B cell (primary cell): ENCODE measurements around the gene EIPR1. TPM values are rescaled to one million over a fixed set of nuclear protein-coding genes. Genes with fewer than 3 reads are reported as not detected.

Experiments used
- ATAC-seq: fragments of 200-7000 bp; cut with Tn5 transposase; one replicate; pipeline ENCODE4 v1.10.0; 2021; ENCODE audit warnings: low read depth, mild to moderate bottlenecking, moderate number of reproducible peaks, moderate library complexity
- CTCF ChIA-PET: fragments of 350-600 bp; sonication (Branson Sonifier 250); formaldehyde crosslinking; loops from one replicate; lab custom pipeline; 2021; ENCODE audit warnings: antibody characterized with exemption, inconsistent platforms; lab: Charles Lee
- POLR2A ChIA-PET: fragments of 350-600 bp; sonication (Branson Sonifier 250); formaldehyde crosslinking; loops from one replicate; lab custom pipeline; 2021; ENCODE audit warnings: antibody characterized with exemption; lab: Charles Lee
- DNase-seq: peaks from one replicate; pipeline ENCODE4 v3.0.0; 2013
- H2AFZ ChIP-seq: 2 replicates; pipeline ENCODE4 v1.6.1; 2012; ENCODE audit warnings: mild to moderate bottlenecking, low read depth, low read length; ENCODE audit not compliant: insufficient read depth, poor library complexity, severe bottlenecking
- H3K27ac ChIP-seq, 2 donors: 1 replicate in 1 of 2; 2 replicates in 1 of 2; pipeline ENCODE4 v1.5.1; 2012 to 2013; ENCODE audit warnings: low read length in 2 of 2, mild to moderate bottlenecking in 2 of 2, moderate library complexity in 1 of 2
- H3K27me3 ChIP-seq, 4 experiments: fragments of 200-600 bp in 1 of 4; sonication (generic) in 1 of 4; replicated peaks in 1 of 4; 1 replicate in 2 of 4; 2 replicates in 2 of 4; pipeline versions ENCODE4 v1.6.1 to v1.7.0; 2013 to 2016; ENCODE audit warnings: low read length in 3 of 4, mild to moderate bottlenecking in 2 of 4, mixed read lengths in 1 of 4, moderate library complexity in 1 of 4; ENCODE audit not compliant: insufficient read depth in 4 of 4, control insufficient read depth in 3 of 4; ENCODE audit errors: control extremely low read depth in 1 of 4
- H3K36me3 ChIP-seq, 2 experiments: replicated peaks in 1 of 2; 1 replicate in 1 of 2; 2 replicates in 1 of 2; pipeline versions ENCODE4 v1.6.1 to v1.7.1; 2013; ENCODE audit warnings: low read length in 1 of 2; ENCODE audit not compliant: insufficient read depth in 2 of 2, control insufficient read depth in 1 of 2; ENCODE audit errors: control extremely low read depth in 1 of 2, extremely low read depth in 1 of 2
- H3K4me1 ChIP-seq, 2 donors: fragments of 200-600 bp in 1 of 2; sonication (generic) in 1 of 2; 1 replicate in 1 of 2; 2 replicates in 1 of 2; pipeline versions ENCODE4 v1.5.1 to v1.6.1; 2013 to 2017; ENCODE audit warnings: low read length in 2 of 2; ENCODE audit not compliant: control insufficient read depth in 2 of 2, insufficient read depth in 2 of 2
- H3K4me2 ChIP-seq: replicated peaks from 2 replicates; pipeline ENCODE3; 2012; ENCODE audit warnings: mild to moderate bottlenecking, low read depth, low read length; ENCODE audit not compliant: poor library complexity, severe bottlenecking
- H3K4me3 ChIP-seq, 5 experiments: fragments of 200-600 bp in 1 of 5; sonication (generic) in 1 of 5; 1 replicate in 3 of 5; 2 replicates in 2 of 5; pipeline versions ENCODE4 v1.5.1 to v1.7.0; 2011 to 2016; ENCODE audit warnings: low read length in 4 of 5, mild to moderate bottlenecking in 4 of 5, low read depth in 2 of 5, control low read depth in 1 of 5, moderate library complexity in 1 of 5; ENCODE audit not compliant: insufficient read depth in 1 of 5; ENCODE audit errors: control extremely low read depth in 1 of 5, extremely low read depth in 1 of 5
- H3K79me2 ChIP-seq: fragments of 200-600 bp; sonication (generic); one replicate; pipeline ENCODE4 v1.6.0; 2016; ENCODE audit warnings: low read length; ENCODE audit not compliant: control insufficient read depth, insufficient read depth
- H3K9ac ChIP-seq: fragments of 200-600 bp; sonication (generic); 2 replicates; pipeline ENCODE4 v1.6.1; 2017; ENCODE audit warnings: mild to moderate bottlenecking, low read length, moderate library complexity
- H3K9me3 ChIP-seq, 3 donors: one replicate each; pipeline versions ENCODE4 v1.6.1 to v1.7.1; 2013; ENCODE audit warnings: low read length in 2 of 3; ENCODE audit not compliant: control insufficient read depth in 2 of 3, insufficient read depth in 1 of 3; ENCODE audit errors: control extremely low read depth in 1 of 3
- H4K20me1 ChIP-seq: 2 replicates; pipeline ENCODE4 v1.6.0; 2012; ENCODE audit warnings: mild to moderate bottlenecking, low read length; ENCODE audit not compliant: insufficient read depth, control insufficient read depth, poor library complexity, severe bottlenecking
- H3K27ac Mint-ChIP-seq: one replicate; pipeline ENCODE4 v1.8.0; 2021; ENCODE audit warnings: mixed read lengths
- H3K27me3 Mint-ChIP-seq: one replicate; pipeline ENCODE4 v1.8.0; 2021; ENCODE audit warnings: mixed read lengths
- H3K4me1 Mint-ChIP-seq: one replicate; pipeline ENCODE4 v1.8.0; 2021; ENCODE audit warnings: mixed read lengths
- H3K4me3 Mint-ChIP-seq: one replicate; pipeline ENCODE4 v1.8.0; 2021; ENCODE audit warnings: mixed read lengths
- H3K9me3 Mint-ChIP-seq: one replicate; pipeline ENCODE4 v1.8.0; 2022; ENCODE audit warnings: mixed read lengths; ENCODE audit not compliant: insufficient read depth
- CTCF ChIP-seq: fragments of 200-600 bp; IDR thresholded peaks from one replicate; pipeline ENCODE4 v1.8.0; 2022; ENCODE audit warnings: antibody characterized with exemption, mild to moderate bottlenecking
- EZH2 ChIP-seq: IDR thresholded peaks from 2 replicates; pipeline ENCODE4 v1.6.1; 2012; ENCODE audit warnings: borderline replicate concordance, low read depth, mild to moderate bottlenecking, moderate library complexity, low read length; ENCODE audit not compliant: insufficient read depth, poor library complexity, severe bottlenecking
- WGBS: methylation state at CpG from one replicate; pipeline ENCODE4 v1.1.5; 2013; ENCODE audit warnings: missing lambda C conversion rate; ENCODE audit not compliant: insufficient coverage; 5-methylcytosine and 5-hydroxymethylcytosine counted together
- intact Hi-C: fragments of 100-400 bp; cut with micrococcal nuclease; formaldehyde crosslinking; loops from one replicate; pipeline ENCODE4 v1.10.0; 2022
- polyA plus RNA-seq: library from polyadenylated mRNA; depleted of rRNA; stranded (reverse); fragments of >200 nt; gene quantifications from 2 replicates; pipeline ENCODE4 v1.2.3, GENCODE V29; 2012
- total RNA-seq, 2 donors: library from RNA; stranded (reverse); fragments of 120-200 nt in 1 of 2; gene quantifications; 1 replicate in 1 of 2; 2 replicates in 1 of 2; pipeline versions ENCODE4 v1.2.3 to v1.2.4, GENCODE V29; 2013 to 2022

The EIPR1 gene
- total and polyA plus RNA-seq, 2 donors (not counting 1 experiment from before 2014, with no cell fraction given): 31.8 to 37.0 TPM

DNA sequence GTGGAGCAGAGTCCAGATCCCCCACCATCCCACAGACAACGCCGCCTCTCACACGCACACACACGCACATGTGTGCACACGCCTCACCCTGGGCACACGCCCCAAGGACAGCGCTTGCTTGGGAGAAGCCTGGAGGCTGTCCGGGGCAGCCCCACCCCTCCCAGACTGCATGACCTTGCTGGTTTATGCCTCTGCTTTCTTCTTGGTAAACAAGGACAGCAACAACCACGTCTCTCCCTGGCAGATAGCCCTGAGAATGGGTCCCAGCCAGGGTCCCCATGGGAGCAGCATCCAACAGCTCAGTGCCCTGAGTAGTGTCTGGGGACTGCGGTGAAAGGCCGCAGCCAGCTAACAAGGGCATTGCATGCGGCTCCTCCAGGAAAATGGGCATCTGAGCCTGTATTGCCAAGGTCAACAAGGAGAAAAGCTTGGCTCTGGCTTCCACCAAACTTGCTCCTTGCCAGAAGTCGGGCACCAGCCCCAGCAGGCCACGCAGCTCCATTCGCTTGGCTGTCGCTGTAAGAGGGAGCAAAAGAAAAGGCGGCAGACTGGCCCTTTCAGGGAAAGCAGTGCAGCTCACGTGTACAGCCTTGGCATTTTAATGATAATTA lies 234.6 kb downstream of the EIPR1 start:
- Histone ChIP-seq H3K27ac (no peak overlapping the region), H4K20me1 (no peaks in the 10 kb centered on the region), H3K4me3 (peak overlapping the region in 1 of 5 experiments; percentile 31), H3K27me3 (no peaks in the 10 kb centered on the region), H3K36me3 (no peaks in the 10 kb centered on the region), H3K4me1 (peaks cover 0 to 38% of the 10 kb centered on the region in 2 donors), H3K9me3 (peaks cover 0 to 4% (median 0%) of the 10 kb centered on the region in 3 donors), H3K9ac (no peak overlapping the region), H3K79me2 (peaks cover 18% of the 10 kb centered on the region), H2AFZ (no peak overlapping the region), H3K4me2 (peak overlapping the region; percentile 51)
- Mint-ChIP-seq H3K27ac (no peak overlapping the region), H3K9me3 (no peaks in the 10 kb centered on the region), H3K4me3 (no peak overlapping the region), H3K4me1 (no peaks in the 10 kb centered on the region), H3K27me3 (no peaks in the 10 kb centered on the region)
- TF ChIP-seq CTCF (no peak), EZH2 (no peak)
- POLR2A ChIA-PET: no interaction called here
- intact Hi-C loops: no loop called here
- CTCF ChIA-PET: no interaction called here
- 94% methylated on average over 17 of the region's 18 CpGs for WGBS
- ATAC-seq (no peak), DNase-seq (no peak)

- H3K79me2 ChIP-seq: peaks cover 25% of the 10 kb centered on the region
- Mint-ChIP-seq H3K27me3 (no peaks in the 10 kb centered on the region), H3K27ac (no peak overlapping the region), H3K4me3 (no peak overlapping the region), H3K9me3 (no peaks in the 10 kb centered on the region), H3K4me1 (no peaks in the 10 kb centered on the region)
- ChIA-PET POLR2A (no interaction called here), CTCF (no interaction called here)
- peak overlapping the region in 1 of 2 donors; percentile 16 for H3K27ac ChIP-seq
- H3K4me2 ChIP-seq: peak overlapping the region; percentile 51
- intact Hi-C loops: no loop called here
- no peaks in the 10 kb centered on the region for H3K27me3 ChIP-seq
- peak overlapping the region; percentile 39 for H2AFZ ChIP-seq
- ATAC-seq: no peak
- no peak for DNase-seq
- 38% methylated on average over 7 of the region's 8 CpGs for WGBS
- peaks cover 0 to 38% of the 10 kb centered on the region in 2 donors for H3K4me1 ChIP-seq
- H4K20me1 ChIP-seq: no peaks in the 10 kb centered on the region
- no peaks in the 10 kb centered on the region for H3K36me3 ChIP-seq
- TF ChIP-seq CTCF (no peak), EZH2 (no peak)
- H3K4me3 ChIP-seq: no peak overlapping the region
- no peak overlapping the region for H3K9ac ChIP-seq
- H3K9me3 ChIP-seq: peaks cover 0 to 4% (median 0%) of the 10 kb centered on the region in 3 donors
Measured at GRCh38 chr2:3142210-3142609, 235.4 kb downstream of the EIPR1 start.
